SK-N-MC (cell line): ENCODE results near the gene PLCB3.

Experiments
- EZH2 ChIP-seq: fragments of 200-600 bp; sonication (generic); IDR thresholded peaks from one replicate; pipeline ENCODE4 v1.6.1; 2017; ENCODE audit warnings: antibody characterized with exemption
- POLR2AphosphoS5 ChIP-seq: IDR thresholded peaks from 2 replicates; pipeline ENCODE4 v1.6.1; 2012; ENCODE audit warnings: mild to moderate bottlenecking, low read depth, low read length, borderline replicate concordance

DNA sequence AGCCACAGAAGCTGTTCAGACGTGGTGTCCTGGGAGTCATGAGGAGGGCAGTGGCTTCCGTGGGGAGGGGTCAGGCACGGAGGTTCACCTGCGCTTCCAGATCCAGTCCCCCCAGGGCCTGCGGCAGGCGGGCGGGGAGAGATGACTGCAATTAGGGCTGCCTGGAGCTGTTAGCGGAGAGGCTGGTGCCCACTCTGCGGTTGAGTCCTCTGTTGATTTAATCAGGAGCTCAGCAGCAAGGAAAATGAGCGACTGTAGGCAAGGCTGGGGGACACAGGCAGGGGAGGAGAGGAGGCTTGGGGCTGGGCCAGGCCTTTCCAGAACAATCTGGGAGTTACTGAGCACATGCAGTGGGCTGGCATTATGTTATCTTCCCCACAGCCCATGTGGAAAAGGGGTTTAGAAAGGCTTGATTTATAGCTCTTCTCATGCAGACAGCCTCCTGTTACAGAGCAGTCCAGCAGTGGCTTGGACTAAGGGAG, 13.1 kb downstream of the PLCB3 start:
- TF ChIP-seq EZH2 (no peak), POLR2AphosphoS5 (no peak)
